Measurements from ENCODE around the gene ICAM5.
"Not testable (repeated sequence)": the region's sequence is repeated elsewhere in the genome, so short reads cannot be mapped to it uniquely, and the experiment has no call there.

Gene ICAM5

GRCh38 chr19:10321417-10321797 is 31.7 kb downstream of the ICAM5 start:
- no peak for DNase-seq

DNA sequence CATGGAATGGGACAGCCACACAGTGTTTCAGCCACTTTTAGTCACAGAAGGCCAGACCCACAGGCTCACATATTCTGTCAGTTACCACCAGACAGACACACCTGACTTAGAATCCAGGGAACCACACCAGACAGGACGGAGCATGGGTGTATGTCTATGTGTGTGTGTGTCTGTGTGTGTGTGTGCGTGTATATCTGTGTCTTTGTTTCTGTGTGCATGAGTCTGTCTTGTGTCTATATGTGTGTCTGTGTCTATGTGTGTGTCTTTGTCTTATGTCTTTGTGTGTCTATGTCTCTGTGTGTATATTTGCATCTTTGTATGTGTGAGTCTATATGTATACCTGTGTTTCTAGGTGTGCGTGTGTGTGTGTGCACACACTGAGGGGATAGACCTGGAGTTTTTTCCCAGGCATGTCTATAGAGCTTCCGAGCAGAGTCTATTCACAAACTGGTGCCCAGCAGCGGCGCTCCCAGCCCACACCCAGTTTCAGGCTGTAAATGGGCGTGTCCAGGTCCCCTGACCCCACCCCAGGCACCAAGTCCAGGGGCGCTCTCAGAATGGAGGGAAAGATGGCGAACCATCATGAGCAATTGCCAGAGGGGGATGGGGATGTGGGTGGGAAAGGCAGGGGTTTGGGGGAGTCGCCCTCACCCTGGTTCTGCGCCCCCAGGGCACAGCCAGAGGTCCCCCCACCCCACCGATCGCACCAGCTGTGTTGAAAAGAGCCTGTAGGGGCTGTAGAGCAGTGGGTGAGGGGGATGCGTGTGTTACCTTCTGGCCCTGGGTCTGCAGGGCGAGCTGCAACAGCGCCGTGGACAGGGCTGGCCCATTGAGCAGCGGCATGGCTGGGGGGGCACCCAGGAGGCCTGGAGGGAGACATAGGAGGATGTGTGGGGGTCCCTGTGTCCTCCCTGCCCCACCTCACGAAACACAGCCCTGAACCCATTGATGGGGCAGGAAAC is 32.4 kb downstream of the ICAM5 start:
- no peak for DNase-seq

DNA sequence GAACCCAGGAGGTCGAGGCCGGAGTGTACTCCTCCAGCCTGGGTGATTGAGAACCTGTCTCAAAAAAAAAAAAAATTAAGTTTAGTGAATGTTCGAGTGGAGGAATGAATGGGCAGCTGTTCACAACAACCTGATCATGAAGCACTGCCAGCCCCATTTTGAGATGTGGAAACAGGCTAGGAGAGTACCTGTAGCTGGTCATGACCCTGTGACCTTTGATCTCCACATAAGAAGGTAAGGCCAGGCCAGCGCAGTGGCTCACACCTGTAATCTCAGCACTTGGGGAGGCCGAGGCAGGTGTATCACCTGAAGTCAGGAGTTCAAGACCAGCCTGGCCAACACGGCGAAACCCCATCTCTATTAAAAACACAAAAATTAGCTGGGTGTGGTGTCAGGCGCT is 36.0 kb downstream of the ICAM5 start:
- DNase-seq, result no peak

DNA sequence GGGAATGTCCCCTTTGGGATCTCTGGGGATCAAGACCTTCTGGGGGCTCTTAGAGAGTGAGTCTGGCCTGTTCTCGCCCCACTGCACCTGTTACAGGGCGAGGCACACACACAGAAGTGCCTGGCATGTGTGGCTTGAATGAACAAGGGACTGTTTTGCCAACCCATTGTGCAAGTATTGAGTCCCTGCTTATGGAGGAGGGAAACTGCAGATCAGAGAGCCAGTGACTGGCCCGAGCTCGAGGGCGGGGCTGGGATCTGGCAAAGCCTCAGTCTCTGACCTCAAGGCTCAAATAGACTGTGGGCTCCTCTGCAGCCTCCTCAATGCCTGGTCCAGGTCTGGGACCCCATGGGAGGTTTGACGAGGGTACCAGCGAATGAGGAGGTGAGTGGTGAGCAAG is 38.0 kb downstream of the ICAM5 start:
- DNase-seq, result no peak

DNA sequence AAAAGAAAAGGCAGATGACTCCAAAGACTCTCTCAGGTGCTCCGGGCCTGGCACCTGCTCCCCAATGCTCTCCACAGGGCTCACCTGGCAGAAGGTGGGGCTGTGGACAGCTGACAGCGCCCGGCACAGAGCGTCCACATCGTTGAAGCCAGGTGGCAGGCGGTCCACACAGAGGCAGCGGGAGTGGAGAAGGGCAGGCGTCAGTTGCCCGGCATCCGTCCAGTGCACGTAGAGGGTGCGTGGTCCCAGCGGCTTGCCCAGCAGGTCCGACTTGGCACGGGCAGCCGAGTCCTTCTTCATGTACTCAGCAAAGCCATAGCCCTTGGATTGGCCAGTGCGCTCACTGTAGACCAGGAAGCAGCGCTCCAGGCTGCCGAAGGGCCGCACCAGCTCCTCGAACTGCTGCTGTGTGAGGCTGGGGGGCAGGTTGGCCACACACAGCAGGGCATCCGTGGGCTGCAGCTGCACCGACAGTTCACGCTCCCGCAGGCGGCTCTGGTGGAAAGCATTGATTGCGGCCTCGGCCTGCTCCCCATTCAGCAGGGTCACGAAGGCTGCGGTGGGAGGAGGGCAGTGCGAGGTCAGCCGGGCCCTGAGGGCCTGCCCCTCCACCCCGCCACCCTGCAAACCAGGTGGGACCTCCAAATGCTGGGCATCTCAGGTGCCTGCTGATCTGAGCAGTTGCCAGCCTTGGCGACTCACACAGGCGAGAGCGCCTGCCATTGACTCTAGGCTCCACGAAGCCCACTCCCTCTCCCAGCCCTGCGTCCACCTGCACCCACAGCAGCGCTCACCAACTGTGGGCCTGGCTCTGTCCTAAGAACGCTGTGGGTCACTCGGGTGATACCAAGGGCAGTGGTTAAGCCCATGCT is 39.0 kb downstream of the ICAM5 start:
- no peak for DNase-seq

- DNase-seq, result no peak
Measured at GRCh38 chr19:10329555-10329954, 39.8 kb downstream of the ICAM5 start.

- no peak for DNase-seq
Measured at GRCh38 chr19:10332158-10332964, 42.6 kb downstream of the ICAM5 start.

DNA sequence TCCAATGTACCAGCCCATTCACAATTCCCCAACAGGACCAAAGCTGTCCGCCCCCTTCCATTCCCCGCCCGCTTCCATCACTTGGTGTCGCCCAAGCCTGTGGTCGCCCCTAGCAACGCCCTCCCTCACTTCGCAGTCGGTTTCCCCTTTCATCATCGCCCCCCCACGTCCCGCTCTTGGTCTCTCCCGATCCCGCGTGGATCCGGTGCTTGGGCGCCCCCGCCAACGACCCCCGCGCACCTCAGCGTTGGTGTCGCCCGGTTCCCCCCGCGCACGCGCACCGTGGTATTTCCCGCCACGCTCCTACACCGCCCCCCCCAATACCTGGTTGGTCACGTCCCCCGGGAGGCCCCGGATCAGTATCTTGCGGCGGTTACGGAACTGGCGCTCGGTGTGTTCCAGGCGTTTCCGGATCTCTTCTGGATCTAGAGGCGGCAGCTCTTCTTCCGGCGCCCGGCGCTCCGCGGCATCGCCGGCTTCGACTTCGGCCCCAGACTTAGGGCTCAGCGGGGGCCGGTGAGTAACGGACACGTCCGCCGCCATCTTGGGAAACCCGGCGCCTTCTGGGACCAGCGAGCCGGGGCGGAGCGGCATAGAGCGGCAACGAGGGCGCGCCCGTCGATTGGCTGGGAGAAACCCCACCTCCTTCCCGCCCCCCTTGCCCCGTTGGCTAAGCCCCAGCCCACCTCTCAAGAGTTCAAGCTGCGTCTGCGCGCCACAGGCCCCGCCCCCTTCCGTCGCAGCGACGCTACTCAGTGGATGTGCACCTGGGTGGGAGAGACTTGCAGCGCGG is 43.4 kb downstream of the ICAM5 start, which contains the start of gene RAVER1:
Gene RAVER1 (minus strand): TSS at position 565 of the 793 bp plus-strand sequence. CDS start 22 bp downstream, at position 543.
- DNase-seq, result peak; percentile 94

- DNase-seq, result no peak
Measured at GRCh38 chr19:10333758-10334587, 44.2 kb downstream of the ICAM5 start.

DNA sequence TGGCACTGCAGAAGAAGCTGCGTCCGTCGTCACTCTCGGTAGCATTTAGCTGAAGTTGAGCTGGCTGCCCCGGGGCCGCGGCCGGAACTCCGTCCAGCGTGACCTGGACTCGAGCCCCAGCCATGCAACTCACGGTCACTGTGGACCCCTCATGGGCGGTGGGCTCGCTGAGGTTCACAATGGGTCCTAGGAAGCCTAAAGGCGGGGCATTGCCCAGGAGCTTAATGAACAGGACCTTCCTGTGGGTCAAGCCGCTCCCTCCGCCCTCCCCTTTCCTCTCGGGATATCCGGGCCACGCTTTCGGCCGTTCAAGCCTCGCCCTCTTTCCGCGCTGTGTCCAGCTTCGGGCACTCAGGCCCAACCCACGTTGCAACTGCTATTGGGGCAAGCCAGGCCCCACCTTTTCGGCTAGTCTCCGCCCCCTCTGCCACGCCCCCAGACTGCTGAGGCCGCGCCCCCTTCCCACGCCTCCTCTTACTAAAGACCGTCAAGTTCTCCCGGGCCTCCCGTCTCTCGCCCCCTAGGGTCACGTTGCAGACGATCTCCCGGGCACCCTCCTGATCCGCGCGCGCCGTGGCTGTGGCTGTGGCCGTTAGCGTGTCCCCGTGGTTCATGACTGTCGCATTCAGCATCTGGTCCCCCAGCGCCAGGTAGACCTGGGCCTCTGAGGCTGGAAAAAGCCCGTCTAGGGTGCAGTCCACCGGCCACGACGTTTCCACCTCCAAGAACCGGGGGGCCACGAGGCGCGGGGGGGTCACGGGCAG is 45.0 kb downstream of the ICAM5 start:
- peak; percentile 73 for DNase-seq

GRCh38 chr19:10335352-10335985 is 45.7 kb downstream of the ICAM5 start:
- no peak for DNase-seq

GRCh38 chr19:10336725-10337124 is 47.0 kb downstream of the ICAM5 start:
- DNase-seq, result not testable (repeated sequence)

- DNase-seq, result no peak
Measured at GRCh38 chr19:10338940-10339339, 49.2 kb downstream of the ICAM5 start.

DNA sequence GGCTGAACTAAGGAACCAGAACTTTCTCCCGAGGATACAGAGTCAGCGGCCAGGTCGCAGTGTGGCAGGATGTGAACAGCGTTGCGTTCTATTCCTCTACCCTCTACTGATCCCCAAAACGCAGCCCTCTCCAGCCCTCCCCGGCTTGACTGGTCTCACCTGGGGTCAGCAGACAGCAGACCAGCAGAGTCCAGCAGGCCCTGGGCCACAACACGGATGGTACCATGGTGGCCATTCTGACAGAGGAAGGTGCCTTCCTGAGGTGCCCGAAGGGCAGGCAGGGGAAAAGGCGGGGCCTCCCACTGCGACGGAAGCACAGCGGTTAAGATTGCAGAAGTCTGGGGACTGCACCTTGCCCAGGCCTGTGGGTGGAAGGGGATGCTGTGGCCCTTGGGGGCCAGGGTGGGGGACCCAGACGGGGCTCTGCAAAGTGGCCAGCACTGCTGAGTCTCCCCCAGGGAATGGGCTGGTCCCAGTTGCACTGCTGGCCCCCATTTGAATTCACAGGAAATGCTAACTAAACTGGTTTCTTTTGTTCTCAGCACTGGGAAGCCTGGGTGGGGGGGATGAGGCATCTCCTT is 49.7 kb downstream of the ICAM5 start, which contains the start of gene ICAM3:
Gene ICAM3 (minus strand): TSS at position 245 of the 581 bp plus-strand sequence. CDS start 10 bp downstream, at position 235.
- no peak for DNase-seq

DNA sequence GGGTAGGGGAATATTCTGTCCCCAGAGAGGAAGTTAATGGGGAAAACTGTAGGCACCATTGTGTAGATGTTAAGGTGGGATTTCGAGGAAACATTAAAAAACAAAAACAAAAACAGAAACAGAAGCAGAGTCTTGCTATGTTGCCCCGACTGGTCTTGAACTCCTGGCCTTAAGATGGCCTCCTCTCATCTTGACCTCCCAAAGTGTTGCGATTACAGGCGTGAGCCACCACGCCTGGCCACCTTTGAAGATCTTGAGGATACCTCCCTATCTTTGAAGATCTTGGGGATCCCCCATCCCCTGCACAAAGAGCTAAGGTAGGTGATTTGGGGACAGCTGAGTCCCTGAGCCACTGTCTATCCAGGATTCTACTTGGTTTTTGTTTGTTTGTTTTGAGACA is 50.2 kb downstream of the ICAM5 start:
- DNase-seq, result no peak

DNA sequence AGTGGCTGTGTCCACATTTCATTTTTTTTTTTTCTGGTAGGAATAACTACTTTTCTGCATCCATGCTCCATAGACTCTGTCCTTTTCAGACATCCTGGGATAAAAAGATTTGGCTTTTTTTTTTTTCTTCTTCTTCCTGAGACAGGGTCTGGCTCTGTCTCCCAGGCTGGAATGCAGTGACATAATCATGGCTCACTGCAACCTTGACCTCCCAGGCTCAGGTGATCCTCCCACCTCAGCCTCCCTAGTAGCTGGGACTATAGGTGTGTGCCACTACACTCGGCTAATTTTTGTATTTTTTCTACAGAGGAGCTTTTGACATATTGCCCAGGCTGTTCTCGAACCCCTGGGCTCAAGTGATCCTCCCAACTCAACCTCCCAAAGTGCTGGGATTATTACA is 53.7 kb downstream of the ICAM5 start:
- no peak for DNase-seq

DNA sequence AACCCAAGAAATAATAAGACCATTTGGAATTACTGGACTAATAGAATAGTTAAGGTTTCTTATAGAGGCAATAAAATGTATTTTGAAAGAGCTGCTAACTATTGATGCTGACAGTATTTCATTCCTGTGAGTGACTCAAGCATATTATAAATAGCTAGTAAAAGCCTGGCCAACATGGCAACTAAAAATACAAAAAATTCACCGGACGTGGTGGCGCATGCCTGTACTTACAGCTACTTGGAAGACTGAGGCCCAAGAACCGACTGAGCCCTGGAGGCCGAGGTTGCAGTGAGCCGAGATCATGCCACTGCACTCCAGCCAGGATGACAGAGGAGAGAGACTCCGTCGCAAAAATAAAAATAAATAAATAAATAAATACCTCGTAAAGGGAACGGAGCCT is 55.0 kb downstream of the ICAM5 start:
- no peak for DNase-seq

All from NCI-H774 (cell line).